Suprapubic skin (tissue), 4 donors: Measurements from ENCODE around the gene PPP1R12B. TPM values are rescaled to one million over a fixed set of nuclear protein-coding genes. Genes with fewer than 3 reads are reported as not detected.
A peak's percentile ranks its signal among the peaks of the same experiment; 100 is the strongest.
"Not testable (repeated sequence)": the region's sequence is repeated elsewhere in the genome, so short reads cannot be mapped to it uniquely, and the experiment has no call there.

Experiments
- DNase-seq, 2 donors: peaks; one replicate each; pipeline ENCODE4 v3.0.0-alpha.2; 2019; ENCODE audit warnings: low spot score in 2 of 2
- H3K27ac ChIP-seq: fragments of 200-600 bp; sonication (generic); one replicate; pipeline ENCODE4 v1.5.1; 2019
- H3K27me3 ChIP-seq: fragments of 200-600 bp; sonication (generic); one replicate; pipeline ENCODE4 v1.5.1; 2019
- H3K36me3 ChIP-seq: fragments of 200-600 bp; sonication (generic); one replicate; pipeline ENCODE4 v1.5.1; 2019
- H3K4me1 ChIP-seq: fragments of 200-600 bp; sonication (generic); one replicate; pipeline ENCODE4 v1.5.1; 2019
- H3K4me3 ChIP-seq: fragments of 200-600 bp; sonication (generic); one replicate; pipeline ENCODE4 v1.5.1; 2019; ENCODE audit warnings: mild to moderate bottlenecking
- H3K9me3 ChIP-seq: fragments of 200-600 bp; sonication (generic); one replicate; pipeline ENCODE4 v1.5.1; 2019
- EP300 ChIP-seq: sonication (generic); formaldehyde crosslinking; IDR thresholded peaks from one replicate; pipeline ENCODE4 v1.6.1; 2017; ENCODE audit warnings: antibody characterized with exemption
- POLR2A ChIP-seq, 2 donors: fragments of 450-650 bp; IDR thresholded peaks; one replicate each; pipeline ENCODE4 v1.6.1; 2017; ENCODE audit warnings: antibody characterized with exemption in 2 of 2, mild to moderate bottlenecking in 2 of 2, moderate library complexity in 2 of 2
- POLR2AphosphoS5 ChIP-seq, 3 donors: sonication (generic); formaldehyde crosslinking; IDR thresholded peaks; one replicate each; pipeline ENCODE4 v1.6.1; 2017; ENCODE audit warnings: antibody characterized with exemption in 3 of 3
- WGBS: methylation state at CpG from one replicate; pipeline ENCODE4 v1.1.5; 2018; 5-methylcytosine and 5-hydroxymethylcytosine counted together
- total RNA-seq, 4 donors: library from RNA; depleted of rRNA; stranded (reverse); fragments of >200 nt; gene quantifications; one replicate each; pipeline ENCODE4 v1.1.0, GENCODE V29; 2016
- TF ChIP-seq, protein P1 (sequence below), 2 donors: fragments of 200-600 bp in 1 of 2; fragments of 450-650 bp in 1 of 2; sonication (generic) in 1 of 2; IDR thresholded peaks; one replicate each; pipeline ENCODE4 v1.5.1; 2016 to 2019; ENCODE audit warnings: antibody characterized with exemption in 2 of 2, mild to moderate bottlenecking in 1 of 2, moderate library complexity in 1 of 2

Gene PPP1R12B
- total RNA-seq, 4 donors from 2014 or later = 28.4 to 90.7 (median 30.8) TPM

DNA sequence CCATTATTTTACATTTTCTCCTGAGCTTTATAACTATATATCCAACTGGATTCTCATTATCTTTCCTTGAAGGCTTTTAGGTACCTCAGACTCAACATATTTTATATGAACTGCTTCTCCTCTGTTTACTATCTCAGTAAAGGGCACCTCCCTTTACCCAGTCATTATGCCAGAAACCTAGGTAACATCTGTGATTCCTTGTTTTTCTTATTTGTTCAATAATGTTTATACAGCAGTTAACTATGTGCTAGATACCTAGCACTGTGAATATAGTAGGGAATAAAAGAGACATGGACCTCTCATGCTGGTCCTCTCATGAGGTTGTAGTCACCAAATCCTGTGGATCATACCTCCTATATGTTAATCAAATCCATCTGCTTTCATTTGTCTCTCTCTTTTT lies 25.6 kb downstream of the PPP1R12B start:
- no peak for DNase-seq
- TF ChIP-seq EP300 = no peak
- no peak for TF ChIP-seq POLR2A (IDR thresholded peaks at IDR 0.05)
- no peak for TF ChIP-seq POLR2AphosphoS5 (IDR thresholded peaks at IDR 0.05)
- TF ChIP-seq, protein P1, sequence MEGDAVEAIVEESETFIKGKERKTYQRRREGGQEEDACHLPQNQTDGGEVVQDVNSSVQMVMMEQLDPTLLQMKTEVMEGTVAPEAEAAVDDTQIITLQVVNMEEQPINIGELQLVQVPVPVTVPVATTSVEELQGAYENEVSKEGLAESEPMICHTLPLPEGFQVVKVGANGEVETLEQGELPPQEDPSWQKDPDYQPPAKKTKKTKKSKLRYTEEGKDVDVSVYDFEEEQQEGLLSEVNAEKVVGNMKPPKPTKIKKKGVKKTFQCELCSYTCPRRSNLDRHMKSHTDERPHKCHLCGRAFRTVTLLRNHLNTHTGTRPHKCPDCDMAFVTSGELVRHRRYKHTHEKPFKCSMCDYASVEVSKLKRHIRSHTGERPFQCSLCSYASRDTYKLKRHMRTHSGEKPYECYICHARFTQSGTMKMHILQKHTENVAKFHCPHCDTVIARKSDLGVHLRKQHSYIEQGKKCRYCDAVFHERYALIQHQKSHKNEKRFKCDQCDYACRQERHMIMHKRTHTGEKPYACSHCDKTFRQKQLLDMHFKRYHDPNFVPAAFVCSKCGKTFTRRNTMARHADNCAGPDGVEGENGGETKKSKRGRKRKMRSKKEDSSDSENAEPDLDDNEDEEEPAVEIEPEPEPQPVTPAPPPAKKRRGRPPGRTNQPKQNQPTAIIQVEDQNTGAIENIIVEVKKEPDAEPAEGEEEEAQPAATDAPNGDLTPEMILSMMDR (IDR thresholded peaks at IDR 0.05) = no peak

GRCh38 chr1:202375175-202375574 lies 26.7 kb downstream of the PPP1R12B start:
- not testable (repeated sequence) for DNase-seq, H3K9me3 ChIP-seq, H3K27me3 ChIP-seq, H3K27ac ChIP-seq, H3K36me3 ChIP-seq, H3K4me3 ChIP-seq, H3K4me1 ChIP-seq
- WGBS = 90% methylated on average over 3 of the region's 3 CpGs

More for the DNA sequence above, 25.6 kb downstream of the PPP1R12B start:
- Histone ChIP-seq H3K27ac (no peak overlapping the region), H3K4me3 (no peak overlapping the region), H3K4me1 (peaks cover under 1% of the 10 kb centered on the region), H3K9me3 (no peaks in the 10 kb centered on the region), H3K27me3 (no peaks in the 10 kb centered on the region), H3K36me3 (no peaks in the 10 kb centered on the region)

- Histone ChIP-seq H3K36me3 (no peaks in the 10 kb centered on the region), H3K4me1 (peaks cover 2% of the 10 kb centered on the region), H3K27me3 (no peaks in the 10 kb centered on the region), H3K27ac (no peak overlapping the region), H3K9me3 (no peaks in the 10 kb centered on the region), H3K4me3 (no peak overlapping the region)
- no peak for TF ChIP-seq POLR2AphosphoS5 (IDR thresholded peaks at IDR 0.05)
- TF ChIP-seq, protein P1 (IDR thresholded peaks at IDR 0.05) = no peak
- no peak for TF ChIP-seq EP300
- TF ChIP-seq POLR2A (IDR thresholded peaks at IDR 0.05) = no peak
- 48% methylated on average over 1 of the region's 1 CpG for WGBS
- DNase-seq = no peak
These were observed 27.7 kb downstream of the PPP1R12B start for GRCh38 chr1:202376247-202376646.

DNA sequence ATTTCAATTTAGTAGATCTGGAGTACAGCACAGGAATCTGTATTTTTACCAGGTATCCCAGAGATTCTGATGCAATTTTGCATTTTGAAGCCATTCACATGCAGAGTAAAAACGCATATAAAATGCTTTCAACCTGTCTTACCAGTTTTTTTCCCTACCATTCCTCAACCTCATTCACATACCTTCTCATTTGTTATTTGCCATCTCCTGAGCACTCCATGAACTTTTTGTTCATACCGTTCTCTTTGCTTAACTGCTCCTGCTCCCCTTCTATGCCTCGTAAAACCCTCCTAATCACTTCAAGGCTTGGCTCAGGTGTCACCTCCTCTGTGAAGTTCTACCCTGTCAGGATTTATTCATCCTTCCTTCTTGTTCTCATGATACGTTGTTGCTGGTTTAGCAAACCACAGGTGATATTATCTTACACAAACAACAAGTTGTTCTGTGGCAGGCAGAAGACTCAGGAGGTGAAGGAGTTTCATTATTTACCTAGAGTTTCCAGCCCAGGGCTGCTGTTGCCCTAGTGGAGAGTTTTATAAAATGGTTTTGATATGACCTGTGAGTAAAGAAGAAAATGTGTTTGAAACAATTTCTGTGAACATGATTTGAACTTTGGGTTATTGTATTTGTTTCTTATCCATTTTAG lies 31.5 kb downstream of the PPP1R12B start:
- H3K27ac ChIP-seq, H3K27me3 ChIP-seq, H3K9me3 ChIP-seq, H3K4me1 ChIP-seq, H3K36me3 ChIP-seq, DNase-seq, H3K4me3 ChIP-seq: not testable (repeated sequence)
- TF ChIP-seq, protein P1 (IDR thresholded peaks at IDR 0.05) = peak in 1 of 2 donors; percentile 1
- WGBS = 31% methylated on average over 4 of the region's 4 CpGs

DNA sequence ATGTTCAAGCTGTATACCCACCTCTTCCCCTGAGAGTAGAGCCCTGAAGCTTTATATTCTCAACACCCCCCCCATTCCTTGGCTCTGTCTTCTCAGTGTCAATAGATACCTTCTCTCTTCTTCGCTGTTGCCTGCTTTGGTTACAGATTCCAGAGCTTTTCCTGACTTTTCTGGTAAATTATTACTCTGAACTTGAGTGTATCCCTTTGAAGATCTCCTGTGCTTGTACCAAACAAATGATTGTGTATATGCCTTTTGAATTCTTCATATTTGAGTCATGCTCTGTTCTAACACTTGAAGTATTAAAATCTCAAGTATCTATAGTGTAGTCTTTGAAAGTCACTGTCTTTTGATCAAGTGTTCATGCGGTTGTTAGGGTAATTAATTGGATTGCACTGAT lies 32.0 kb downstream of the PPP1R12B start:
- 84% methylated on average over 2 of the region's 2 CpGs for WGBS
- not testable (repeated sequence) for H3K27ac ChIP-seq, H3K27me3 ChIP-seq, H3K36me3 ChIP-seq, DNase-seq, H3K4me1 ChIP-seq, H3K9me3 ChIP-seq, H3K4me3 ChIP-seq

- H3K4me3 ChIP-seq, DNase-seq, H3K9me3 ChIP-seq, H3K4me1 ChIP-seq, H3K27me3 ChIP-seq, H3K36me3 ChIP-seq, H3K27ac ChIP-seq: not testable (repeated sequence)
- WGBS = 78% methylated on average over 4 of the region's 4 CpGs
These were observed 33.4 kb downstream of the PPP1R12B start for GRCh38 chr1:202381867-202382266.

GRCh38 chr1:202395831-202396230 lies 47.3 kb downstream of the PPP1R12B start:
- not testable (repeated sequence) for DNase-seq, H3K27me3 ChIP-seq, H3K4me1 ChIP-seq, H3K27ac ChIP-seq, H3K9me3 ChIP-seq, H3K4me3 ChIP-seq, H3K36me3 ChIP-seq
- WGBS = 60% methylated on average over 3 of the region's 3 CpGs
